HG02571 (cell line): Measurements from ENCODE around the gene RASAL2.
"Not testable (repeated sequence)": the region's sequence is repeated elsewhere in the genome, so short reads cannot be mapped to it uniquely, and the experiment has no call there.

Experiments
- ATAC-seq: cut with Tn5 transposase; IDR thresholded peaks from one replicate; pipeline ENCODE4 v1.9.1; 2021; ENCODE audit warnings: mild to moderate bottlenecking, moderate library complexity; ENCODE audit not compliant: unreplicated experiment

RASAL2 gene

DNA sequence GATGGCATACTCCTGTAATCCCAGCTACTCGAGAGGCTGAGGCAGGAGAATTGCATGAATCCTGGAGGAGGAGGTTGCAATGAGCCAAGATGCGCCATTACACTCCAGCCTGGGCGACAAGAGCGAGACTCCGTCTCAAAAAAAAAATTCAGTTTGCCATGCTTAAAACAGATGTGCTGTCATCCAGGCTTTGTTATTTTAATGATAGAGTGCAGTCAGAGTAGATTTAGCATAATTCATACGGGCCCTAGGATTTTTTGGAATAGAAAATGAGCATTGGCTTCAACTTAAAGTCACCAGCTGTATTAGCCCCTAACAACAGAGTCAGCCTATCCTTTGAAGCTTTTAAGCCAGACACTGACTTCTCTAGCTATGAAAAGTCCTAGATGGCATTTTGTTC, 124.6 kb downstream of the RASAL2 start:
- ATAC-seq, result no peak

DNA sequence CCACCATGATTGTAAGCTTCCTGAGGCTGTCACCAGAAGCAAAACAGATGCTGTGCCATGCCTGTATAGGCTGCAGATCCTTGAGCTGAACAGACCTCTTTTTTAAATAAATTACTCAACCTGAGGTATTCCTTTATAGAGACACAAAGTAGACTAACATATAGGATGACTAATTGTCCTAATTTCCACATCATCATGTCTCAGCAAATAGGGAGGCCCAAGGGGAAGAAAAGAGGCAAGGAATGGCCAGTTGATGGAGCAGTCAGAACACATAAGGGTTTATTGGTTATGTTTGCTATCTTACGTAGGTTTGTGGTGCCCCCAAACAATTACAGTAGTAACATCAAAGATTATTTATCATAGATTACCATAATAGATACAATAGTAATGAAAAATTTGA, 126.2 kb downstream of the RASAL2 start:
- no peak for ATAC-seq

DNA sequence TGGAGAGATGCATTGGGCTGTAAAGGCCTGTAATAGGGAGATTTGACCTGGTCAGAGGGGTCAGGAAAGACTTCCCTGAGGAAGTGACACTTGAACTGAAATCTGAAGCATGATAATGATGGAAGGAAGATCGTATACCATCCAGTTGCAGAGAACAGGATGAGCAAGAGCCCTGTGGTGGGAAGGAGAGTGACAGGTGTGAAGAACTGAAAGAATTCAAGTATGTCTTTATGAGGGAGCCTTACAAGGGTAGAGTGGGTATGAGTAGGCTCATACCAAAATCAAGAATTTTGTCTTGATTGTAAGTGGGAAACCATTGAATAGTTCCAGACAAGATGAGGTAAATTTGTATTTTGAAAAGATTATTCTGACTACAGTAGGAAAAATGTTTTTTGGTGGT, 129.4 kb downstream of the RASAL2 start:
- ATAC-seq, result no peak

DNA sequence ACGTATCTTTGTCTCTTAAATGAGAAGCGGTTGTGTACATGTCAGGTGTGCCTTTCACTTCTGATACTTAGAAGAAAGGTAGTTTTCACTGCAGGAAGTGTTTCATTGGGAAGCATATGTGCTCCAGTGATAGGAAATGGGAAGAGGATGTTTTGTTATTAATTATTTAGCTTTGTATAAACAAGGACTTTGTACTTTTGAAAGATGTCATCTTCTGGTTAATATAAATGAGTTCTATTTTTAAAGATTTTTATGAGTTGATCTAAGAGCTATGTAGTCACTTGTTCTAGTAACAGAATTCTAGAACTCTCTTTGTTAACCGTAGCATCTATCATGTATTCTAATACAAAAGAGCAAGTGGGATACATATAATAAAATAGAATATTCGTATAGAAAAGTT, 130.5 kb downstream of the RASAL2 start:
- no peak for ATAC-seq

DNA sequence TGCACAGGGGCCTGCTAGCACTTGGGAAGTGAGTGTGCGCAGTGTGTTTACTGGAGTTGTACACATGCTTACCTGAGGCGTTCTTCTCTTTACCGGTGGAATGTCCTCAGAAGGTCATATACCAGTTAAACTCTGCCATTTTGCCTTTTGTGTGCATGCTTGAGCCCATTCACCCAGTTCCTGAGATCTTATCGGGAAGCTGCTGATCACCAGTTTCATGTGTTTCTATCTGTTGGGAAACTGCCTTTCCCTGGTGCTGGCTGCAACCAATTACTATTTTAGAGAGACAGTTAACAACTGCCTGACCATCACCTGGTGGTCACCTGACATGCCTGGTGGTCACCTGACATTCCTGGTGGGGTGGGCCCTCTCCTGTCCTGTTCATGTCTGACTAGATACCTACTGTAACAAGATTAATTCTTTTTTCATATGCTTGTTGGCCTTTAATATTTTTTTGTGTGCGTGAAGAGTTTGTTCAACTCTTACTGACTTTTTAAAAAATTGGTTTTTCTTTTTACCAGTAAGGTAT, 137.0 kb downstream of the RASAL2 start:
- ATAC-seq, result no peak

DNA sequence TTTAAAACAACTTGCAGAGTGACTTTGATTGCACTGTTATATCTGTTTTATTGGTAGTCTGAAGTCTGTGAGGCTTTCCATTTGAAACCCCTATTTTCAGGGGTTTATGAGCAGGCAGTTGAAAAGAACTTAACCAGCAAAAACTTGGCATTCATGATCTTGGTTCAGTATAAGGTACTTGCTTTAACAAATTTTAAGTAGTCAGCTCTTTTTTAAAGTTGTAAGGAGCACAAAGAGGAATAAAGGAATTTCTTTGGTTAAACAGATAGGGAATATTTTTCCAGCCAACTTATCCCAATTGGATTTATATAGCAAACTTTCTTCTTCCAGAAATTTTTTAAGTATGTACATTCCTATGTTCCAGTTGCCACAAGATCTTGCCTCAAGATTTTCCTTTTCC, 138.2 kb downstream of the RASAL2 start:
- ATAC-seq, result no peak

DNA sequence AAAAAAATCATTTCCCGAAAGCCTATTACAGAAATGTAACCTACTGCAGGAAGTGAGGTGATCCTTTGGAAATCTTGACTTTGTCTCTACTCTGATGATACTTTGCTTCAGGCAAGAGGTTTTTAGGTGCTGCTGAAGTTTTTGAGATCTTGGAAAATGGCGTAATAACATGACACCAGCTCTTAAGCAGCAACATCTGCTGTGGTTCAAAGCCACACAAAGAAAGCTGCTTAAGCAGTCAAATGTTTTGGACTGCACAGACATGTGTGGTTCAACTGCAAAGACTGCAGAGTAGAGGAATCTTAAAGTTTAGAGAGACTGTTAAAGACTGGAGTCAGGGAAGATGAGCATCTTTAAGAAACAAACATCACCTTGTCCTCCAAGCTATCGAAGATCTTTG, 139.0 kb downstream of the RASAL2 start:
- no peak for ATAC-seq

DNA sequence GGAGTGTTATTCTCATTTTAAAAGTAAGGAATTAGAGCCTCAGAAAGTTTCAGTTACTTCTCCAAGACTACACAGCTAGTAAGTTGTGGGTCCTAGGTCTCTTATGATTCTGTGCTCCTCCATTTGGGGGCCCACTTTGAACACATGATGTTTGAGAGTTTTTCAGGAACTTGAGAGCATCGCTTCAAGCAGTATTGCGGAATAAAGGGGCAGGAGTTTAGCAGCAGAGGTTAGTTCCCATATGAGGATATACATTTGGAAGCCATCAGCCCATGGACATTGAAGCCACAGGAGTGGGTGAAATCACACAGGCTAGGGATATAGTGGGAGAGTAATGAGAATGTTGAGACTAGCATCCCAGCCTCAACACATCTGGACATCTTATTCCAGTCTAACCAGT, 143.2 kb downstream of the RASAL2 start:
- ATAC-seq, result no peak

DNA sequence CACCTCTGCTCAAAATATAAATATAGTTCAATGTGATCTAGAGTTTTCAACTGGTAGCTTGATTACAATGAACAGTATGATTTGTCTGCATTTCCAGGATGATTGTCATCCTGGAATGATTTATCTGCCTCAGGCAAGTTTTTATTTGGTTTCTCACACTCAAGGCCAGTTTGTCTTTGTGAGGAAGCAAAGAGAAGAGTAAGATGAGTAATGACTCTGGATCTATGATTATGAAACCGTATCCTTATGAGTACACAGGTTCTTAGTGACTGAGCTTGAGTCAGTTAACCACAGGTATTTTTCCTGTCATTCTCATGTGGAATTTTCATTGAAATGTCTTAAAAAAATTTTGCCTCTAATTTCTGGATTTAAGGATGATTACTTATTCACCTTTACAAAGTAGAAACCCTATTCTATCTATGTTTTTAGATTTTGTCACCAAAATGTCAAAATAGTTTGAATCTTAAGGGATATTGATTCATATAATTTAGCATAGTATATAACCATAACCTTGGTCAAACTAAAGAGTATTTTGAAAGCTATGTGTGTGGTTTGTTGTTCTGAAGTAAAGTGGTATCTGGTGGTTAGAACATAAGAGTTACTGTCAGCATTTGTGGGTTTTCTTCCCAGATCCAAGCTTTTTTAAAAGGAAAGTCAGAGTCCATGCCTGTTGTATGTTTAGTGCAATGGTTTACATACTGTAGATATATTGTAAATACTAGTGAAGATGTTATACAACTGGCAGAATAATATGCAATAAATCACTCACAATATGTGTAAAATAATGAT, 145.0 kb downstream of the RASAL2 start:
- ATAC-seq, result no peak

DNA sequence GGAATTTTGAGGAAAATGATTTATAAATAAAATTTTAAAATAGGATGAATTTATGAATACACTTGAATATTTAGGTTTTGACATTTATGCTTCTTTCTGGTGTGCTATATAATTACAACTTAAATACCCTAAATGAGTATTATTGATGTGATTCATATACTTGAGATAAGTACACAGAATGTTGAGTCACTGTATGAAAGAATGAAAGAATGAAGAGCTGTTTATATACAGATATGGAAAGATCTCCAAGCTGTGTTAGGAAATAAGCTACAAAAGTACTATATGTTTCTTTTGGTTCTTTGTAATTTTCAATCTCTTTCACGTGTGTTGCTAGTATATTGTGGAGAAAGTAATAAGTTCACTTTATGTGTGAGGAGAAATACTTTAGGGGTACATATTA, 147.2 kb downstream of the RASAL2 start:
- no peak for ATAC-seq

DNA sequence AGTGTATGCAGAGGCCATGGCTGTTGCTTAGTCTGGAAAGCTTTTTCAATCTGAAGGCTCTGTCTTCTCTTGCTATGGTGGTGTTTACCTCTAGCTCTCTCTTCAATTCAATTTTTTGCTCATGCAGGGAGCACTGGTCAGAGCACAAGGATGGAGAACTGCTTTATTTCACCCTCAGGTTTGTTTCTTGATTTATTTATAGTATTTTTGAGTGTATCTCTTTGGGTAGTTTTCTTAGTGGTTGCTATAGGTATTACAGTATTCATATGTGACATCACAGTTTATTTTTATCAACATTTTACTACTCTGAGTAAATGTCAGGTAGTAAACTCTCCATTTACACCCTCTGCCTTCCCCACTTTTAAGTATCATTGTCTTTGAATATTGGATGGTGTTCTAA, 147.9 kb downstream of the RASAL2 start:
- ATAC-seq, result no peak

DNA sequence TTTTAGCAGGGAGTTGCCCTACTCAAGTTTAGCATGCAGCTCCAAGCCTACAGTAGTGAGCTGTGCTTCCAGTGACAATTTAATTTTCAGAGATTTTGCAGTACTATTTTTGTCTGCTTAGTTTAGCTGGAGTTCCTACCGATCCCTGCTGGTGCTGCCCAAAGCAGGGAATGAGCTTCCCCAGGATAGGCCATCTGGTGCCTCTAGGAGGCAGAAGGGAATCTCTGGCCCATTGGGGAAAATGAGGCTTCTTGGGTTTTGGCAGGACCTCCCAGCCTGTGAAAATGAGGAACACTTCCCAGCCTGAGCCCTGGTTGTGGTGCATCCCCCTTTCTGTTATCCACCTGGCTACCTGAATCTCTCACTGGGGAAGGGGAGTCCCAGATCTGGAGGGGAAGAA, 149.2 kb downstream of the RASAL2 start:
- no peak for ATAC-seq

DNA sequence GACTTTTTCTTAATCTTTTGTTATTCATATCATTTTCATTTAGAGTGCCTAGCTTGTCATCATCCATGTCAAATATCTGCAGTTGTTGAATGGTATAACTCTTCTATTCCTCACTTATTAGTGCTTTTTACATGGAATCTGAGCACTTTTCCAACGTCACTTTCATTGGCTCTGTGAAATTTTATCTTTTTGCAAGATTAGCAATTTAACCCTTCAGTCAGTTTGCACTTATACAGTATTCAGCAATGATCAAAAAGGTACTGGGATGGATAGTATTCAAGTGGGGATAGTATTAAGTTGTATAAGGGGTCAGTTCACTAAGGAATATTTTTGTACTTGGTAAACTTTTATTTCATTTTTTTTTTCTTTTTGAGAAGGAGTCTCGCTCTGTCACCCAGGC, 150.0 kb downstream of the RASAL2 start:
- no peak for ATAC-seq

DNA sequence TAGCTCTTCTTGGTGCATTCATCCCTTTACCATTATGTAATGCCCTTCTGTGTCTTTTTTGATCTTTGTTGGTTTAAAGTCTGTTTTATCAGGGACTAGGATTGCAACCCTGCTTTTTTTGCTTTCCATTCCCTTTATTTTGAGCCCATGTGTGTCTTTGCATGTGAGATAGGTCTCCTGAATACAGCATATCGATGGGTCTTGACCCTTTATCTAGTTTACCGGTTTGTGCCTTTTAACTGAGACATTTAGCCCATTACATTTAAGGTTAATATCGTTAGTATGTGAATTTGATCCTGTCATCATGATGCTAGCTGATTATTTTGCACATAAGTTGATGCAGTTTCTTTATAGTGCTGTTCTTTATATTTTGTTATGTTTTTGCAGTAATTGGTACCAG, 154.4 kb downstream of the RASAL2 start:
- not testable (repeated sequence) for ATAC-seq

DNA sequence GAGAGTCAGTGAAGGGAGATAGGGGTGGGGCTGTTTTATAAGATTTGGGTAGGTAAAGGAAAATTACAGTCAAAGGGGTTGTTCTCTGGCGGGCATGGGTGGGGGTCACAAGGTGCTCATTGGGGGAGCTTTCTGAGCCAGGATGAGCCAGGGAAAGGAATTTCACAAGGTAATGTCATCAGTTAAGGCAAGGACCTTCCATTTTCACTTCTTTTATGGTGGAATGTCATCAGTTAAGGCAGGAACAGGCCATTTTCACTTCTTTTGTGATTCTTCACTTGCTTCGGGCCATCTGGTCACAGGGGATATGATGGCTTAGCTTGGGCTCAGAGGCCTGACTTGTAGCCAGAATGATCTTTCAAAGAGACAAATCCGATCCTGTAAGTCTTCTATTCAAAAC, 159.7 kb downstream of the RASAL2 start:
- not testable (repeated sequence) for ATAC-seq

DNA sequence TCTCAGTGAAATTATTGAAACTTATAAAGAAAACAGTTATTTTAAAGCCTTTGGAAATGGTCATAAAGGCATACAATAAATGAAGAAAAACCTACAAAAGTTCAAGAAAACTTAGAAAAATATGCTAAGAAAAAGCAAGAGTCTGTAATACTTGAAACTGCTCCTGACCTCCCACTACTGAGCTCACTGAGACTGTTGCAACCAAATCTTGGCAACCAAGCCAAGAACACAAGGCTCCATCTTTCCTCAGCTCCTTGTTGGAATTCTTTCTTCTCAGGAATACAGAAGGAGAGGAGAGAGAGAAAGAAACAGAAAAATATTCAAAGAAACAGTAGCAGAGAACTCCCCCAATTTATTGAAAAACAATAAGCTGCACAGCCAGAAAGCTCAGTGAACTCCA, 160.5 kb downstream of the RASAL2 start:
- no peak for ATAC-seq

DNA sequence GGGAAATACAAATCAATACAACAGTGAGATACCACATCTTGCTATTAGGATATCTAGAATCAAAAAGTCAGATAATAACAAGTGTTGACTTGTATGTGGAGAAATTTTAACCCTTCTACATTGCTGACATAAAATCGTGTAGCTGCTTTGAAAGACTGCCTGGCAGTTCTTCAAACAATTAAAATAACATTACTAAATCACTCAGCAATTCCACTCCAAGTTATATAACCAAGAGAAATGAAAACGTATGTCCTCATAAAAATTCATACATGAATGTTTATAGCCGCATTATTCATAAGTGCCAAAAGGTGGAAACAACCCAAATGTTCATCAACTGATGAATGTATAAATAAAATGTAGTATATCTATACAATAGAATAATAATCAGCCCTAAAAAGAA, 164.6 kb downstream of the RASAL2 start:
- no peak for ATAC-seq

DNA sequence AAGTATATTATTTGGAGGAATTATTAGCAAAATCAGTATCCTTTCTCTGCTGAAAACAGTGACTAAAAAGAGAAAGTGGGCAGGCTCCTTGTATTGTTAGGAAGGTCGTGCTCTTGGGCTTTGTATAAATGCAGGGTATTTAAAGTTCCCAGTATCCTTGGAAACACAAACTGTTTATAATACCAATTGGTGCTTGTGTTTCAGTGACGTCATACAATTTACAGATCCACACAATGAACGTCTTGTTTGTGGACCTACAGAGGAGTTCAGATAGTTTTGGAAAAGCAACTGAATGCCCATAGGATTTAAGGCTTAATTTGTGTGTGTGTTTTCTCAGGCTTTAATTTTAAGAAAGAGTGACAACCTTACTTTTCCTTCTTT, 168.2 kb downstream of the RASAL2 start:
- no peak for ATAC-seq

DNA sequence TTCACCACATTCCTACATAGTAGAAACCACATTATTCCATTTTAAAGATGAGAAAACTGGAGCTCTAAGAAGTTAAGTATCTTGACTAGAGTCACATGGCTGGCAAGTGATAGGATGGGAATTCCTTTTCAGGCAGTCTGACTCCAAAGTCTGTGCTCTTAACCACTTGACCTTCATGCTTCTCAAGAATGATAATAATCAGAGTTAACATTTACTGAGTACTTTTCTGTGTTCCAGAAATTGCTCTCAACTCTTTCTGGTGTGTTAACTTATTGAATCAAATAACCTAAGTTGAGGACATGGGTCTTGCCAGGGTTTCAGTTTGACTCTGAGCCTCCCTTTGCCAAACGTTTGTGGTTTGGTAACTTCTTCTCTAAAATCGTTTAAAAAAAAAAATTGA, 169.4 kb downstream of the RASAL2 start:
- no peak for ATAC-seq

DNA sequence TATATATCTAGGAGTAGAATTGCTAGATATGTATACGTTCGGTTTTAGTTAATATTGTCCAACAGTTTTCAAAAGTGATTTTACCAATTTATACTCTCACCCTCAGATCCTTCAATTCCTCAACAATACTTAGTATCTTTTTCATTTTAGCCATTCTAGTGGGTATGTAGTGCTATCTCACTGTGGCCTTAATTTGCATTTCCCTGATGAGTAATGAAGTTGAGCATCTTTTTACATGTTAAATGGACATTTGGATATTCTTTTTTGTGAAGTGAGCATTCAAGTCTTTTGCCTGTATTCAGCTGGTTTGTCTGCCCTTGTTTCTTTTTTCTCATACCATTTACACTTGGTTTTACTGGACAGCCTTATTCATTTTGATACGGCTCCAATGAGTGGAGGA, 172.2 kb downstream of the RASAL2 start:
- ATAC-seq, result no peak

DNA sequence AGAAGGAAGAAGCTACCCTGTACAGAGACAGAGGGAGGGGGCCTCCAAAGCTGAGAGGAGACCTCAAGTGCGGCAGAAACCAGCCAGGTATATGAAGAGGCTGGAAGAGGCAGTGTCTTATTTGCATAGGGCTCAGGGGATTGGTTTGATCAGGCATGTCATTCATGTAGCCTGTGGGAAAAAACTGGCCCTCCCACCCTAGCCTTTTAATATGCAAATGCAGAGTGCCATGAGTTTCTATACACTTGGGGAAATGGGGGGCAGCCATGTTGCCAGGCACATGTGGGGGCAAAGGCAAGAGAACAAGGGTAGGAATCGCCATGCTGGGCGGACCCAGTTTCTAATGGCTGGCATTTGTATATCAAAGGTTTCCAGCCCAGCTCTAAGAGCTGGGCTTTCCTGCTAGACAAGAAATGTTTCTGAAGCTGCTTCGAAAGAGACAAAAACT, 172.7 kb downstream of the RASAL2 start:
- ATAC-seq, result no peak

DNA sequence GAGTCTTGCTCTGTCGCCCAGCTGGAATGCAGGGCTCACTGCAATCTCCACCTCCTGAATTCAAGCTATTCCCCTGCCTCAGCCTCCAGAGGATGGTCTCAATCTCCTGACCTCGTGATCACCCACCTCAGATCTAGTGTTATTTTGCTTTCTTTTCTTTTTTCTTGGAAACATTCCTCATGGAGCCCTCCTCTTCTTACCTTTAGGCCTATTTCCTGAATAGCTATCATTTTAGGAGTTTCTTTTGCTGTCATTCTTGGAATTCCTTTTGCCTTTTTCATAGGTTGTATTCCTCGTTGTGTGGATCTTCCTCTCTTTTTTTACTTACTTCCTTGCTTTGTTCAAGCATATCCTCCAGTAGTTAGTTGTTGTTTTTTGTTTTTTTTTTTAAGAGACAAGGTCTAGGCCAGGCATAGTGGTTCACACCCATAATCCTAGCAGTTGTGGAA, 173.8 kb downstream of the RASAL2 start:
- no peak for ATAC-seq

DNA sequence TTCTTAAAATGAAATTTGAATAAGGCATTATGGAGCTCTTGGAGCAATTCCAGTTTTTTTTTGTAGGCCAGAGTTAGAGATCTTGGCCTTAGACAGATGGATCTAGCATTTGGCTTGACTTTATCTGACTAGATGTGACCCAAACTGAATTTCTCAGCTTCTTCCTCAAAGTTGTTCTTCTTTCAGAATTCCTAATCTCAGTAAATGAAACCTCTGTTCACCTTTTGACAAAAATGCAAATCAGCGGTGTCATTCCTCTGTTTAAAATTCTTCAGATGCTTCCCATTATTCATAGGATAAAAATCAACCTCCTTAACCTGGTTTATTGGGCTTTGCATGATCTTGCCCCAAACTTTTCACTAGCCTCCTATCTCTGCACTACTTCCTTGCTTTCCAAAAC, 177.6 kb downstream of the RASAL2 start:
- no peak for ATAC-seq
